GM12801 (cell line): ENCODE measurements around the gene EPC1.

Source experiments
- TF ChIP-seq, protein P1 (sequence below): IDR thresholded peaks from one replicate; pipeline ENCODE4 v1.5.1; 2011; ENCODE audit warnings: control low read depth; ENCODE audit not compliant: insufficient read length; ENCODE audit errors: extremely low read depth

EPC1 gene, protein sequence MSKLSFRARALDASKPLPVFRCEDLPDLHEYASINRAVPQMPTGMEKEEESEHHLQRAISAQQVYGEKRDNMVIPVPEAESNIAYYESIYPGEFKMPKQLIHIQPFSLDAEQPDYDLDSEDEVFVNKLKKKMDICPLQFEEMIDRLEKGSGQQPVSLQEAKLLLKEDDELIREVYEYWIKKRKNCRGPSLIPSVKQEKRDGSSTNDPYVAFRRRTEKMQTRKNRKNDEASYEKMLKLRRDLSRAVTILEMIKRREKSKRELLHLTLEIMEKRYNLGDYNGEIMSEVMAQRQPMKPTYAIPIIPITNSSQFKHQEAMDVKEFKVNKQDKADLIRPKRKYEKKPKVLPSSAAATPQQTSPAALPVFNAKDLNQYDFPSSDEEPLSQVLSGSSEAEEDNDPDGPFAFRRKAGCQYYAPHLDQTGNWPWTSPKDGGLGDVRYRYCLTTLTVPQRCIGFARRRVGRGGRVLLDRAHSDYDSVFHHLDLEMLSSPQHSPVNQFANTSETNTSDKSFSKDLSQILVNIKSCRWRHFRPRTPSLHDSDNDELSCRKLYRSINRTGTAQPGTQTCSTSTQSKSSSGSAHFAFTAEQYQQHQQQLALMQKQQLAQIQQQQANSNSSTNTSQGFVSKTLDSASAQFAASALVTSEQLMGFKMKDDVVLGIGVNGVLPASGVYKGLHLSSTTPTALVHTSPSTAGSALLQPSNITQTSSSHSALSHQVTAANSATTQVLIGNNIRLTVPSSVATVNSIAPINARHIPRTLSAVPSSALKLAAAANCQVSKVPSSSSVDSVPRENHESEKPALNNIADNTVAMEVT

DNA sequence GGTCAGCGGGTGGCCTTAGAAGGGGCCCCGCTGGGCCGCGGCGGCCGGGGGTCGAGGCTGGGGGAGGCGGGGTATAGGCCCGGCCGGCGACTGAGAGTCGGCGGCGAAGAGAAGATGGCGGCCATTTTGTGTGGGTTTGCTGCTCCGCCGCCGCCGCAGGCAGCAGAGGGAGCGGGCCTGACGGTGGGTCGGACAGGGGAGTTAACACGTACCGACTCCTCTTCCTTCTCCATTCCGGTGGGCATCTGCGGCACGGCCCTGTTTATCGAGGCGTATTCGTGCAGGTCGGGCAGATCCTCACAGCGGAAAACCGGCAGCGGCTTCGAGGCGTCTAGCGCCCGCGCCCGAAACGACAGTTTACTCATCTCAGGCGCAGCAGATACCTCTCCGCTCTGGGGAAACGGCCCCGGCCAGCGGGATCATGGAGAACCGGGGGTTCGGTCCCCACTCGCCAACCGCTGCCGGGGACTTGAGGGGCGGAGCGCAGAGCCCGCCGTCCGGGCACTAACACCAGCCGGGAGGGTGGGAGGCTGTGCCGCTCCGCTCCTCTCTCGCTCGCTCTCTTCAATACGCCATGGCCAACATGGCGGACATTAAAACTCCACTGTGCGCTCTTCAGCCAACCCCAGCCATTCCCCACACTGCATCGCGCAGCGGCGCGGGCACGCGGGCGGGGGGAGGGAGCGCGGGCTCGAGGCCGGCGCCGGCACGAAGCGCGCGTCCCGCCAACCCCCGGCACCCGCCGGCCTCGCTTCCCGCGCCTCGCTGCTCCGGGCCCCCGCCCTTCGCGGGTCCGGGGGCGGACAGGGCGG, at the start of gene EPC1:
Gene EPC1, minus strand, starts transcription at position 608 of the 812 bp plus-strand sequence. Its CDS starts 243 bp downstream, at position 365.
- TF ChIP-seq, protein P1, sequence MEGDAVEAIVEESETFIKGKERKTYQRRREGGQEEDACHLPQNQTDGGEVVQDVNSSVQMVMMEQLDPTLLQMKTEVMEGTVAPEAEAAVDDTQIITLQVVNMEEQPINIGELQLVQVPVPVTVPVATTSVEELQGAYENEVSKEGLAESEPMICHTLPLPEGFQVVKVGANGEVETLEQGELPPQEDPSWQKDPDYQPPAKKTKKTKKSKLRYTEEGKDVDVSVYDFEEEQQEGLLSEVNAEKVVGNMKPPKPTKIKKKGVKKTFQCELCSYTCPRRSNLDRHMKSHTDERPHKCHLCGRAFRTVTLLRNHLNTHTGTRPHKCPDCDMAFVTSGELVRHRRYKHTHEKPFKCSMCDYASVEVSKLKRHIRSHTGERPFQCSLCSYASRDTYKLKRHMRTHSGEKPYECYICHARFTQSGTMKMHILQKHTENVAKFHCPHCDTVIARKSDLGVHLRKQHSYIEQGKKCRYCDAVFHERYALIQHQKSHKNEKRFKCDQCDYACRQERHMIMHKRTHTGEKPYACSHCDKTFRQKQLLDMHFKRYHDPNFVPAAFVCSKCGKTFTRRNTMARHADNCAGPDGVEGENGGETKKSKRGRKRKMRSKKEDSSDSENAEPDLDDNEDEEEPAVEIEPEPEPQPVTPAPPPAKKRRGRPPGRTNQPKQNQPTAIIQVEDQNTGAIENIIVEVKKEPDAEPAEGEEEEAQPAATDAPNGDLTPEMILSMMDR, result no peak

DNA sequence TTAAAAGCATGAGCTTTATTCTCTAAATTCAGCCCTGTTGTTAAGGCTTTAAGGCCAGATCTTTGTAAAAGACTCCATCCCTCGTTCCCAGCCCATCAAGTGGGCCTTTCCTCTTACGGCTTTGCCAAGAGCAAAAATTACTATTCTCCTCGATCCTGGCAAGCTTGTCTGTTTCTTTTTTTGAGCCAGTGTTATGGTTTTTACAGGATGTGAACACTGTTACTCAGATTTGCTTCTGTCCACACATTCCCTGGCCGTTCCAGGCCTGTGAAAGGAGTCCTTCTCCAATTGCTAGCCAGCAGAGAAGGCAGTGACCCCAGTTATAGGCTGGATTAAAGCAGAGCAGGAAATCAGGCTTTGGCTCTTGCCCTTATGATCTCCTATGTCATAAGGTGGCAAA, 47.0 kb upstream of the EPC1 start:
- TF ChIP-seq, protein P1, result no peak

DNA sequence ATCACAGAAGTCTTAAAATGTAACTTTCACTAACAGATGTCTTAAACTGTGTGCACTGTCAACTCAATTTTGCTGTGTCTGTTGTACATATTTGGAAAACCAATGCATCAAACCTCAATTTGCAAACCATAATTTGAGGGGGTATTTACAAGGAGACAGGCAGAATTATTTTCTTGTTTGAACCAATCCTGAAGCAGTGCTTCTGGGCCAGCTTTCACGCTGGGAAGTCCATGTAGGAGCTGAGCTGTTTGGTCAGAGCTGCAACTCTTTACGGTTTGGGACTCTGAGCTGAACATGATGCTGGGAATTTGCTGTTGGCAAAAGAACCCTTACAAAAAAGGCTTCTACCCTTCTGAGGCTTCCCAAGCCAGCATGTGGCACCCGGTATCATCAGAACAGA, 43.2 kb upstream of the EPC1 start:
- TF ChIP-seq, protein P1, result no peak

DNA sequence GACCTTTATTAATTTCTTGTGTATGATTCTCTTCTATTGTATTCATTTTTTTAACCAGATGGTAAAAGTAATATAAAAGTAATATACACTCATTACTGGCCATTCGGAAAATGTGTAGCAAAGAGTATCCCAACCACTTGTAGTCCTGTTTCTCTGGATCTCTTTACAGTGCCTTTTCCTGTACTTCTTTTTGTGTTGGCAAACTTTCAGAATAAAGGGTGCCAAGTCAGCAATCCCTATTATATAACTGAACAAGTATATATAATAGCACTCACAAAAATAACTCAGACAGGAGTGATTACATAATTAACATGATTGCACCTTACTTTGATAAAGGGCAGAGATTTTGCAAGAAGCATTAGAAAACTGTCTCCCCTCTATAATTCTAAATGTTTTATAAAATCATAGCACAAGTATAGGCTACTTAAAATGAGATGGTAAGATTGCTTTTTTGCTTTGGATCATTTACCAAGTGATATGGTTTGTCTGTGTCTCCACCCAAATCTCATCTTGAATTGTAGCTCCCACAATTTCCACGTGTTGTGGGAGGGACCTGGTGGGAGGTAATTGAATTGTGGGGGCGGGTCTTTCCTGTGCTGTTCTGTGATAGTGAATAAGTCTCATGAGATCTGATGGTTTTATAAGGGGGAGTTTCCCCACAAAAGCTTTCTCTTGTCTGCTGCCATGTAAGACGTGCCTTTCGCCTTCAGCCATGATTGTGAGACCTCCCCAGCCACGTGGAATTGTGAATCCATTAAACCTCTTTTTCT, 41.5 kb upstream of the EPC1 start:
- TF ChIP-seq, protein P1, result no peak

DNA sequence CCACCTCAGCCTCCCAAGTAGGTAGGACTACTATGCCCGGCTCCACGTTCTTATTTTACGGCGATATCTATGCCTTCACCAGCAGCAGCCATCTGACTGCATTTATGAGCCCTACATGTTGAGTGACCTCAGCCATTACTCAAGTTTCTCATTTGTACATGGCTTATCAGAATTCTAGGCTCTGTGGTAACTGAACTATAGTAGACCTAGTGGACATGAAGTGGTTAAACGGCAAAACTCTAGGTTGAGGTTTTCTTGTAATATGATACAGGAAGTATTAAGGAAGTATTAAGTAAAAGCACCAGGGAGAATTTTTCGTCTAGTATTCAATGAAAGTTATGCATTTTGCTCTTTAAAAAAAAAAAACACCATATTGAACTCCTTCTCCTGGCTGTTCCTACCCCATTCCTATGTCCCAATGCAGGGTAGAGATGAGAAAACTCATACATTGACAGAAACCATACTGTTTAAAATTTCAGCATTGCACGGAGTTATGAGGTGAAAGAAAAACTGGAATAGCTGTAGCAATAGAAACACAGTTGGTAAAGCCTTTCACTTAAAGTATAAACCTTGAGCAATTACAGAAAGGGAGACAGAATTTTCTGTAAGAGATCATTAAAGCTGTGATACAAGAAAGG, 39.8 kb upstream of the EPC1 start:
- TF ChIP-seq, protein P1, result no peak

DNA sequence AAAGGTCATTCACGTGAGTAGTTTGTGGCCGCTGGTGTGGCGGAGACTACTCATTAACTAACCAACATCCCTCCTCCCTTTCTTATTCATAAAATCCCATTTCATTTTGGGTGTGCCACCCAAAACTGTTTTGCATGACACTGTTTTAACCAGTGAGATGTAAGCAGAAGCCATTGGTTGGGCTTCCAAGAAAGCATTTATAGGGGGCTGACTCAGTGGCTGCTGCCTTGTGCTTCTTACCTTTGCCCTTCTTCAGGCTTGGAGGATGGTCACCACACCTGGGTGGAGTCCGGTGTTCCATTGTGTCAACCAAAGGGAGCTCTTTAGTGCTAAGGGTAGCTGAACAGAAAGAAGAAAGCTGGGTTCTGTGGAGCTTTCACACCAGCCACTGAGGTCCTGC, 37.2 kb upstream of the EPC1 start:
- TF ChIP-seq, protein P1, result no peak
